H1 (cell line): ENCODE measurements around the gene SPRR1A. TPM values are rescaled to one million over a fixed set of nuclear protein-coding genes. Genes with fewer than 3 reads are reported as not detected.

Source experiments
- CTCF ChIA-PET: fragments of 300-600 bp; sonication (Branson Sonifier 250); formaldehyde crosslinking; loops from one replicate; lab custom pipeline; 2021; ENCODE audit not compliant: partially characterized antibody; lab: Charles Lee
- POLR2A ChIA-PET: fragments of 300-600 bp; sonication (Branson Sonifier 250); formaldehyde crosslinking; loops from one replicate; lab custom pipeline; 2021; ENCODE audit warnings: inconsistent platforms; ENCODE audit not compliant: partially characterized antibody; lab: Charles Lee
- DNase-seq, 2 experiments: peaks; one replicate each; pipeline versions ENCODE4 v3.0.0 to v3.0.0-alpha.2; 2010 to 2022; ENCODE audit warnings: low spot score in 2 of 2, low read depth in 1 of 2, mixed read lengths in 1 of 2
- FAIRE-seq: peaks from 2 replicates; lab custom pipeline; 2011; peaks lifted over from hg19 to GRCh38; lab: Jason Lieb, UNC
- H2AFZ ChIP-seq: 2 replicates; pipeline ENCODE4 v1.8.1; 2012; ENCODE audit warnings: low read length, inconsistent platforms
- H2AK5ac ChIP-seq: 2 replicates; pipeline ENCODE4 v1.6.1; 2013; ENCODE audit warnings: low read depth, low read length
- H2BK120ac ChIP-seq: replicated peaks from 2 replicates; pipeline ENCODE3; 2013; ENCODE audit warnings: low read depth, low read length, inconsistent platforms
- H2BK12ac ChIP-seq: 2 replicates; pipeline ENCODE4 v1.6.1; 2013; ENCODE audit warnings: low read depth, low read length
- H2BK15ac ChIP-seq: 2 replicates; pipeline ENCODE4 v1.6.1; 2013; ENCODE audit warnings: low read length
- H2BK20ac ChIP-seq: 2 replicates; pipeline ENCODE4 v1.6.1; 2013; ENCODE audit warnings: low read length
- H2BK5ac ChIP-seq: 2 replicates; pipeline ENCODE4 v1.6.1; 2013; ENCODE audit warnings: low read depth, low read length
- H3K14ac ChIP-seq: 2 replicates; pipeline ENCODE4 v1.6.1; 2013; ENCODE audit warnings: inconsistent platforms; ENCODE audit not compliant: insufficient read length
- H3K18ac ChIP-seq: 2 replicates; pipeline ENCODE4 v1.6.1; 2013; ENCODE audit warnings: low read length; ENCODE audit errors: extremely low read depth
- H3K23ac ChIP-seq: 2 replicates; pipeline ENCODE4 v1.6.1; 2013; ENCODE audit warnings: inconsistent platforms; ENCODE audit not compliant: insufficient read length
- H3K23me2 ChIP-seq: 2 replicates; pipeline ENCODE4 v1.6.1; 2013; ENCODE audit warnings: low read depth, low read length
- H3K27ac ChIP-seq: 2 replicates; pipeline ENCODE4 v1.6.1; 2011; ENCODE audit warnings: low read depth, low read length, inconsistent platforms
- H3K27me3 ChIP-seq, 4 experiments: replicated peaks in 1 of 4; 1 replicate in 1 of 4; 2 replicates in 3 of 4; pipeline versions ENCODE4 v1.6.1 to v1.8.1; 2011 to 2013; ENCODE audit warnings: low read length in 3 of 4, mild to moderate bottlenecking in 3 of 4, inconsistent platforms in 2 of 4, mixed read lengths in 2 of 4, moderate library complexity in 1 of 4; ENCODE audit not compliant: control insufficient read depth in 3 of 4, insufficient read depth in 3 of 4; ENCODE audit errors: extremely low read depth in 1 of 4
- H3K36me3 ChIP-seq, 4 experiments: 2 replicates each; pipeline versions ENCODE4 v1.6.1 to v1.8.1; 2011 to 2013; ENCODE audit warnings: mild to moderate bottlenecking in 4 of 4, low read length in 3 of 4, moderate library complexity in 2 of 4, control low read depth in 1 of 4, inconsistent platforms in 1 of 4; ENCODE audit not compliant: insufficient read depth in 4 of 4, control insufficient read depth in 2 of 4
- H3K4ac ChIP-seq: replicated peaks from 2 replicates; pipeline ENCODE3; 2013; ENCODE audit warnings: low read length, low read depth, mixed read lengths, inconsistent platforms; ENCODE audit not compliant: insufficient read length
- H3K4me1 ChIP-seq, 4 experiments: replicated peaks in 1 of 4; 1 replicate in 1 of 4; 2 replicates in 3 of 4; pipeline versions ENCODE4 v1.6.1 to v1.8.1; 2011 to 2013; ENCODE audit warnings: low read length in 3 of 4, inconsistent platforms in 2 of 4, mixed read lengths in 1 of 4; ENCODE audit not compliant: insufficient read depth in 4 of 4, control insufficient read depth in 3 of 4
- H3K4me2 ChIP-seq, 2 experiments: 2 replicates each; pipeline versions ENCODE4 v1.6.1 to v1.8.1; 2011 to 2013; ENCODE audit warnings: low read depth in 2 of 2, low read length in 2 of 2, control low read depth in 1 of 2, inconsistent platforms in 1 of 2, mild to moderate bottlenecking in 1 of 2; ENCODE audit not compliant: insufficient read depth in 1 of 2
- H3K4me3 ChIP-seq, 4 experiments: fragments of 200-600, 300-600 bp in 1 of 4; sonication (generic), shearing (Covaris generic), sonication (Bioruptor Twin) in 1 of 4; 2 replicates each; pipeline versions ENCODE4 v1.5.1 to v1.8.1; 2011 to 2016; ENCODE audit warnings: low read length in 4 of 4, low read depth in 3 of 4, control low read depth in 2 of 4, inconsistent platforms in 2 of 4, mild to moderate bottlenecking in 2 of 4, mixed read lengths in 1 of 4, moderate library complexity in 1 of 4; ENCODE audit not compliant: insufficient read depth in 2 of 4; ENCODE audit errors: extremely low read depth in 1 of 4
- H3K56ac ChIP-seq: replicated peaks from 2 replicates; pipeline ENCODE3; 2013; ENCODE audit warnings: low read depth, mild to moderate bottlenecking, mixed read lengths, low read length, inconsistent platforms; ENCODE audit not compliant: insufficient read length
- H3K79me1 ChIP-seq: 2 replicates; pipeline ENCODE4 v1.6.1; 2013; ENCODE audit warnings: low read depth, low read length, control low read depth
- H3K79me2 ChIP-seq, 2 experiments: 2 replicates each; pipeline versions ENCODE4 v1.6.1 to v1.8.1; 2012 to 2013; ENCODE audit warnings: low read length in 2 of 2, mild to moderate bottlenecking in 2 of 2, inconsistent platforms in 1 of 2; ENCODE audit not compliant: insufficient read depth in 2 of 2, control insufficient read depth in 1 of 2
- H3K9ac ChIP-seq, 4 experiments: replicated peaks in 1 of 4; 1 replicate in 1 of 4; 2 replicates in 3 of 4; pipeline versions ENCODE4 v1.6.1 to v1.8.1; 2011 to 2013; ENCODE audit warnings: low read depth in 3 of 4, low read length in 3 of 4, control low read depth in 2 of 4, mild to moderate bottlenecking in 2 of 4, moderate library complexity in 2 of 4, inconsistent platforms in 1 of 4; ENCODE audit errors: extremely low read depth in 1 of 4
- H3K9me3 ChIP-seq, 2 experiments: 2 replicates each; pipeline versions ENCODE4 v1.6.1 to v1.8.1; 2012 to 2013; ENCODE audit warnings: mild to moderate bottlenecking in 2 of 2, moderate library complexity in 2 of 2, control low read depth in 1 of 2, inconsistent platforms in 1 of 2, low read depth in 1 of 2, low read length in 1 of 2, mixed read lengths in 1 of 2; ENCODE audit not compliant: insufficient read depth in 2 of 2
- H4K20me1 ChIP-seq, 2 experiments: replicated peaks in 1 of 2; 2 replicates each; pipeline versions ENCODE3 to v1.8.1; 2011 to 2013; ENCODE audit warnings: inconsistent platforms in 2 of 2, low read length in 2 of 2, mild to moderate bottlenecking in 1 of 2; ENCODE audit not compliant: insufficient read depth in 2 of 2, control insufficient read depth in 1 of 2
- H4K5ac ChIP-seq: 2 replicates; pipeline ENCODE4 v1.6.1; 2013; ENCODE audit warnings: low read length, low read depth, mixed read lengths, inconsistent platforms; ENCODE audit not compliant: insufficient read length
- H4K8ac ChIP-seq: 2 replicates; pipeline ENCODE4 v1.8.0; 2013; ENCODE audit warnings: mild to moderate bottlenecking, moderate library complexity, low read length, inconsistent platforms; ENCODE audit not compliant: insufficient read depth; ENCODE audit errors: extremely low read depth
- H4K91ac ChIP-seq: replicated peaks from 2 replicates; pipeline ENCODE3; 2013; ENCODE audit warnings: low read length, mixed read lengths, inconsistent platforms; ENCODE audit not compliant: insufficient read length
- CHD1 ChIP-seq: IDR thresholded peaks from 2 replicates; pipeline ENCODE4 v1.6.1; 2012; ENCODE audit warnings: low read depth, low read length, improper control_type of control experiment
- GTF2F1 ChIP-seq: IDR thresholded peaks from 2 replicates; pipeline ENCODE4 v1.6.1; 2012; ENCODE audit warnings: low read depth, low read length, improper control_type of control experiment, borderline replicate concordance
- HDAC2 ChIP-seq, 2 experiments: fragments of 300-600 bp in 1 of 2; sonication (generic) in 1 of 2; IDR thresholded peaks; 2 replicates each; pipeline ENCODE4 v1.6.1; 2011 to 2012; ENCODE audit warnings: low read depth in 2 of 2, low read length in 2 of 2, mild to moderate bottlenecking in 2 of 2, moderate library complexity in 2 of 2, borderline replicate concordance in 1 of 2, inconsistent platforms in 1 of 2
- KDM5A ChIP-seq: fragments of 200-600 bp; IDR thresholded peaks from 2 replicates; pipeline ENCODE4 v1.7.1; 2012; ENCODE audit warnings: mild to moderate bottlenecking, low read length, inconsistent platforms, mixed read lengths
- MAFK ChIP-seq: IDR thresholded peaks from 2 replicates; pipeline ENCODE4 v1.6.1; 2012; ENCODE audit warnings: low read depth, mild to moderate bottlenecking, improper control_type of control experiment, low read length
- POLR2AphosphoS5 ChIP-seq: IDR thresholded peaks from 2 replicates; pipeline ENCODE4 v1.6.1; 2011; ENCODE audit warnings: low read depth, low read length
- RFX5 ChIP-seq: IDR thresholded peaks from 2 replicates; pipeline ENCODE4 v1.6.1; 2011; ENCODE audit warnings: low read depth, low read length, improper control_type of control experiment, borderline replicate concordance
- WGBS, 2 experiments: shearing (Covaris generic) in 1 of 2; methylation state at CpG; one replicate each; pipeline versions ENCODE4 v1.1.6 to v1.1.7; 2013 to 2015; ENCODE audit warnings: low lambda C conversion rate in 2 of 2, mixed read lengths in 2 of 2, inconsistent platforms in 1 of 2, low coverage in 1 of 2, missing lambda C conversion rate in 1 of 2; ENCODE audit not compliant: insufficient replicate concordance in 2 of 2, insufficient coverage in 1 of 2, insufficient read length in 1 of 2; ENCODE audit errors: extremely low coverage in 1 of 2, missing lambda C conversion rate in 1 of 2; 5-methylcytosine and 5-hydroxymethylcytosine counted together
- polyA plus RNA-seq, 7 experiments: library from polyadenylated mRNA; depleted of rRNA in 3 of 7; stranded (reverse) in 5 of 7; unstranded in 2 of 7; fragments of >200 nt in 5 of 7; fragments of 200-250 nt in 2 of 7; gene quantifications; 1 replicate in 5 of 7; 2 replicates in 1 of 7; 4 replicates in 1 of 7; pipeline versions ENCODE4 v1.2.1 to v1.2.3, GENCODE V29; 2011 to 2013; ENCODE audit warnings: missing spikeins in 2 of 7, mixed read lengths in 2 of 7
- total RNA-seq: library from RNA; stranded (reverse); fragmentation: NEBNext Ultra II Directional; extraction: Animal tissue kit (Norgen Biotek cat#: 25700); gene quantifications from 2 replicates; pipeline ENCODE4 v1.2.1, GENCODE V29; 2021
- TF ChIP-seq, protein P1 (sequence below): IDR thresholded peaks from 2 replicates; pipeline ENCODE4 v1.6.1; 2012; ENCODE audit warnings: inconsistent platforms

Gene SPRR1A
- total and polyA plus RNA-seq, 2 of the 8 experiments (the other 6 are each of a cell fraction or from before 2014, with no cell fraction given): not detected

DNA sequence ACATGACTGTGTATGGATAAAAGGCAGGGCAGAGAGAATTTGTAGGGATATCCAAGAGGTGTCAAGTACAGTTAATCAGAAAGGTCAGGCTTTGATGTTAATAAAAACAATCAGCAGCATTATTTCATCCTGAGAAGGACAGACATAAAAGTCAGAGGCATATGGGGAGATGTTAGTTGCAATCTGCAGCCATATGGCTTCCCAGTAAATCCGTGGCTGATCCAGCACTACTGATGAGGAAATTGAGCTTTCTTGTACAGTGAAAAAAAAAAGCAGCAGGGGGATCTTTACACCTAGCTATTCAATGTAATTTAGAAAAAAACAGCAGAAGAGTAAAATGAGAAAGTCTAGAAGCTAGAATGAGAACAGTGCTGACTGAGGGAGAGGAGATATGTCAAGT, 44.9 kb downstream of the SPRR1A start:
- H4K91ac ChIP-seq: no peak overlapping the region
- H3K56ac ChIP-seq: no peak overlapping the region
- no peak overlapping the region for H2BK20ac ChIP-seq
- H2AFZ ChIP-seq: no peak overlapping the region
- no peak overlapping the region for H4K8ac ChIP-seq
- no peaks in the 10 kb centered on the region for H3K27me3 ChIP-seq
- no peak overlapping the region for H3K4me3 ChIP-seq
- H2BK120ac ChIP-seq: no peak overlapping the region
- H3K18ac ChIP-seq: no peak overlapping the region
- no peak overlapping the region for H2AK5ac ChIP-seq
- no peaks in the 10 kb centered on the region for H4K20me1 ChIP-seq
- H3K36me3 ChIP-seq: no peaks in the 10 kb centered on the region
- H3K79me1 ChIP-seq: no peaks in the 10 kb centered on the region
- DNase-seq: no peak
- no peak overlapping the region for H3K23ac ChIP-seq
- no peak overlapping the region for H3K14ac ChIP-seq
- CTCF ChIA-PET: interaction anchor here (1.0 to 2.1 kb wide), 4 partner anchors 16 to 164 kb away, joined by 3 to 8 read pairs (median 4); no protein-coding TSS in a partner anchor
- H3K9me3 ChIP-seq: no peaks in the 10 kb centered on the region
- no peaks in the 10 kb centered on the region for H3K23me2 ChIP-seq
- no peak overlapping the region for H3K27ac ChIP-seq
- H3K9ac ChIP-seq: no peak overlapping the region
- no peak overlapping the region for H3K4ac ChIP-seq
- H3K4me1 ChIP-seq: no peaks in the 10 kb centered on the region
- H2BK15ac ChIP-seq: no peak overlapping the region
- no peak for FAIRE-seq
- H2BK5ac ChIP-seq: no peak overlapping the region
- H3K79me2 ChIP-seq: no peaks in the 10 kb centered on the region
- POLR2A ChIA-PET: no interaction called here
- 81% methylated on average over 1 of the region's 1 CpG; no CpG with 5 or more reads in 1 of the 2 experiments for WGBS, 2 experiments
- no peak overlapping the region for H3K4me2 ChIP-seq
- no peak overlapping the region for H2BK12ac ChIP-seq
- H4K5ac ChIP-seq: no peak overlapping the region
- TF ChIP-seq GTF2F1 (no peak), KDM5A (no peak), RFX5 (no peak), CHD1 (no peak), POLR2AphosphoS5 (no peak), HDAC2 (IDR thresholded peaks at IDR 0.05; ENCODE audit: borderline replicate concordance in 1 of 2, low read depth in 2 of 2, low read length in 2 of 2) (no peak), MAFK (no peak)
- TF ChIP-seq, protein P1, sequence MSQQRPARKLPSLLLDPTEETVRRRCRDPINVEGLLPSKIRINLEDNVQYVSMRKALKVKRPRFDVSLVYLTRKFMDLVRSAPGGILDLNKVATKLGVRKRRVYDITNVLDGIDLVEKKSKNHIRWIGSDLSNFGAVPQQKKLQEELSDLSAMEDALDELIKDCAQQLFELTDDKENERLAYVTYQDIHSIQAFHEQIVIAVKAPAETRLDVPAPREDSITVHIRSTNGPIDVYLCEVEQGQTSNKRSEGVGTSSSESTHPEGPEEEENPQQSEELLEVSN: no peak
